Endothelial cell (in vitro differentiated cells): ENCODE data around the gene STARD10. TPM values are rescaled to one million over a fixed set of nuclear protein-coding genes. Genes with fewer than 3 reads are reported as not detected.

Experiments used
- DNase-seq: peaks from one replicate; pipeline ENCODE4 v3.0.0; 2021; ENCODE audit warnings: low spot score
- H3K27ac Mint-ChIP-seq: one replicate; pipeline ENCODE4 v1.8.0; 2021; ENCODE audit warnings: mixed read lengths, inconsistent platforms; ENCODE audit not compliant: unreplicated experiment
- H3K27me3 Mint-ChIP-seq: one replicate; pipeline ENCODE4 v1.8.0; 2021; ENCODE audit warnings: mild to moderate bottlenecking, moderate library complexity, mixed read lengths, inconsistent platforms; ENCODE audit not compliant: unreplicated experiment
- H3K36me3 Mint-ChIP-seq: one replicate; pipeline ENCODE4 v1.8.0; 2021; ENCODE audit warnings: mild to moderate bottlenecking, low read depth, mixed read lengths, inconsistent platforms; ENCODE audit not compliant: unreplicated experiment
- H3K4me1 Mint-ChIP-seq: one replicate; pipeline ENCODE4 v1.8.0; 2021; ENCODE audit warnings: mild to moderate bottlenecking, mixed read lengths, inconsistent platforms; ENCODE audit not compliant: unreplicated experiment
- H3K4me3 Mint-ChIP-seq: one replicate; pipeline ENCODE4 v1.8.0; 2021; ENCODE audit warnings: mild to moderate bottlenecking, mixed read lengths, inconsistent platforms; ENCODE audit not compliant: unreplicated experiment
- H3K9me3 Mint-ChIP-seq: one replicate; pipeline ENCODE4 v1.8.0; 2021; ENCODE audit warnings: mixed read lengths, inconsistent platforms; ENCODE audit not compliant: unreplicated experiment
- total RNA-seq: library from RNA; stranded (reverse); fragmentation: NEBNext Ultra II Directional; extraction: Animal tissue kit (Norgen Biotek cat#: 25700); gene quantifications from one replicate; pipeline ENCODE4 v1.2.1, GENCODE V29; 2021; ENCODE audit not compliant: unreplicated experiment
- TF ChIP-seq, protein P1 (sequence below): fragments of 200-600 bp; sonication (generic); IDR thresholded peaks from one replicate; pipeline ENCODE4 v1.5.0; 2021; ENCODE audit warnings: antibody characterized with exemption; ENCODE audit not compliant: unreplicated experiment

The STARD10 gene
- total RNA-seq, 1 donor from 2014 or later: 13.4 TPM

DNA sequence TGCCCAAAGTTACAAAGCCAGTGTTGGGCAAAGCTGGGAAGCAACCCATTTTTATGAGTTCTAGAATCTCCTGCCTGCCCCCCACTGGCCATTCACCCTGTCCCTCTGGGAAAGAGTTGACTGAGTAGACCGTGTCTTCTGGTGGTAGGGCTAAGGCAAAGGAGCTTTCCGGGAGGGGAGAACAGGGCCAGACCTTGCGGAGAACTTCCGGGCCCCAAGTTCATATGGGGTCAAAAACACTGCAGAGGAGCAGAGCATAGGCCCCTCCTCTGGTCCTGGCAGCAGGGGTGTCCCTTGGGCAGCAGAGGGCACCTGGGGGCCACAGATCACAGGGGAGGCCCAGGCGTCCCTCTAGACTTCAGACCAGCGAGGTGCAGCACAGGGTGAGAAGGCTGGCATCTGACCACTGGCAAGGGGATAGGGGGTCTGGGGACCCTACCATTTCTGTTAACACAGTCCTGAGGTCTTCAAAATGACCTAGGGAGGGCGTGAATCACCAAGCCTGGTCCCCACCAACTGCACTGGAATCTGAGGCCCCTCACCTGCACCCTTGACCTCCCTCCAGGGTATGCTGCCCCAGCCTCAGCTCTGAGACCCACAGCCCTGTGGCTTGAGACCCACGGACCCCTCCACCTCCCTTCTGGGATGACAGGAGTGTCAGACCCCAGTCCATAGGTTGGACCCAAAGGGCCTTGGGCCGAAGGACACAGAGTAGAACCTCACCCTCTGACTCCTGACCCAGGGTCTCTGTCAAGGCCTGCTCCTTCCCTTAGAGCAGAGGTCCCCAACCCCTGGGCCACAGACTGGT lies 40.3 kb downstream of the STARD10 start:
- no peak for DNase-seq
- TF ChIP-seq, protein P1, sequence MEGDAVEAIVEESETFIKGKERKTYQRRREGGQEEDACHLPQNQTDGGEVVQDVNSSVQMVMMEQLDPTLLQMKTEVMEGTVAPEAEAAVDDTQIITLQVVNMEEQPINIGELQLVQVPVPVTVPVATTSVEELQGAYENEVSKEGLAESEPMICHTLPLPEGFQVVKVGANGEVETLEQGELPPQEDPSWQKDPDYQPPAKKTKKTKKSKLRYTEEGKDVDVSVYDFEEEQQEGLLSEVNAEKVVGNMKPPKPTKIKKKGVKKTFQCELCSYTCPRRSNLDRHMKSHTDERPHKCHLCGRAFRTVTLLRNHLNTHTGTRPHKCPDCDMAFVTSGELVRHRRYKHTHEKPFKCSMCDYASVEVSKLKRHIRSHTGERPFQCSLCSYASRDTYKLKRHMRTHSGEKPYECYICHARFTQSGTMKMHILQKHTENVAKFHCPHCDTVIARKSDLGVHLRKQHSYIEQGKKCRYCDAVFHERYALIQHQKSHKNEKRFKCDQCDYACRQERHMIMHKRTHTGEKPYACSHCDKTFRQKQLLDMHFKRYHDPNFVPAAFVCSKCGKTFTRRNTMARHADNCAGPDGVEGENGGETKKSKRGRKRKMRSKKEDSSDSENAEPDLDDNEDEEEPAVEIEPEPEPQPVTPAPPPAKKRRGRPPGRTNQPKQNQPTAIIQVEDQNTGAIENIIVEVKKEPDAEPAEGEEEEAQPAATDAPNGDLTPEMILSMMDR: no peak
- H3K27ac Mint-ChIP-seq: no peak overlapping the region
- H3K27me3 Mint-ChIP-seq: peaks cover 8% of the 10 kb centered on the region
- peaks cover 20% of the 10 kb centered on the region for H3K36me3 Mint-ChIP-seq
- H3K4me1 Mint-ChIP-seq: peaks cover 6% of the 10 kb centered on the region
- no peak overlapping the region for H3K4me3 Mint-ChIP-seq
- H3K9me3 Mint-ChIP-seq: no peaks in the 10 kb centered on the region

DNA sequence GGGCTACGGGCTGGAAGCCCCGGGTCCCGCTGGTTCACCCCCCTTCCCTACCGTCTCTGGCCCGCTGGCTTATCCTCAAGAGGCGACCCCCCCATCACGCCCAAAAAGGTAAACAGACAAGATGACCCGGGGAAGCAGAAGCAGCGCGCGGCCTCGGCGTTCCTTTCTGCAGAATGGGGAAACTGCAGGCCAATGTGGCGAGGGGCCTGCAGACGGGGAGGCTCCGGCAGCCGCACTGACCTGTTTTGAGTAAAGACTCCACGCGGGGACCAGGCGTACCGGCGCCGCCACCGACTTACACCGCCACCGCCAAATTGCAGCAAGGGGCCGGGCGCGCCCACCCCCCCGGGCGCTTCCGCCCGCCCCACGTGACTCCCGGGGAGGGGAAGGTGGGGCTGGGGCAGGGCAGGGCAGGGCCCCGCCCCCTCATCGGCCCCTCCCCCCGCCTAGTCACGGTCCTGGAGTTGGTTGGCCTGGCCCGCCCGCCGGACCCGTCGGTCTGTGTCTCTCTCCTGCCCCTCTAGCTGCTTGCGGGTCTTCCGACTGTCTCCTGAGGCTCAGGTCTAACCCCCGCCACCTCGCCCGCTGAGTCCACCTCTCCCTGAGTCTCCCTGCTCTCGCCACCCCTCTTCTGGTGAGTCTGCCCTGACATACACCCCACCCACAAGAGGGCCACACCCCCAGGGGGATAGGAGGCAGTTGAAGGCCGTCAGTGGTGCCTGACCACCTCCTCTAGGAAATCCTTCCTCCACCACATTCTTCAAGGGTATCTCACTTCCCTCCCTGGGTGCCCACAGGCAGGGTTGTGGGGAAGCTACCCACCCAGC lies 41.5 kb downstream of the STARD10 start, which contains the start of gene ARAP1:
Gene ARAP1 (minus strand): TSS at position 321 of the 827 bp plus-strand sequence. CDS start 25,280 bp downstream, outside the sequence.
- TF ChIP-seq, protein P1: no peak
- peaks cover 6% of the 10 kb centered on the region for H3K4me1 Mint-ChIP-seq
- H3K27me3 Mint-ChIP-seq: peaks cover 10% of the 10 kb centered on the region
- H3K27ac Mint-ChIP-seq: no peak within 1 kb of the TSS
- H3K36me3 Mint-ChIP-seq: peaks cover 12% of the 10 kb centered on the region
- peak within 1 kb of the TSS; percentile 94 for H3K4me3 Mint-ChIP-seq
- H3K9me3 Mint-ChIP-seq: no peaks in the 10 kb centered on the region
- peak; percentile 59 for DNase-seq

DNA sequence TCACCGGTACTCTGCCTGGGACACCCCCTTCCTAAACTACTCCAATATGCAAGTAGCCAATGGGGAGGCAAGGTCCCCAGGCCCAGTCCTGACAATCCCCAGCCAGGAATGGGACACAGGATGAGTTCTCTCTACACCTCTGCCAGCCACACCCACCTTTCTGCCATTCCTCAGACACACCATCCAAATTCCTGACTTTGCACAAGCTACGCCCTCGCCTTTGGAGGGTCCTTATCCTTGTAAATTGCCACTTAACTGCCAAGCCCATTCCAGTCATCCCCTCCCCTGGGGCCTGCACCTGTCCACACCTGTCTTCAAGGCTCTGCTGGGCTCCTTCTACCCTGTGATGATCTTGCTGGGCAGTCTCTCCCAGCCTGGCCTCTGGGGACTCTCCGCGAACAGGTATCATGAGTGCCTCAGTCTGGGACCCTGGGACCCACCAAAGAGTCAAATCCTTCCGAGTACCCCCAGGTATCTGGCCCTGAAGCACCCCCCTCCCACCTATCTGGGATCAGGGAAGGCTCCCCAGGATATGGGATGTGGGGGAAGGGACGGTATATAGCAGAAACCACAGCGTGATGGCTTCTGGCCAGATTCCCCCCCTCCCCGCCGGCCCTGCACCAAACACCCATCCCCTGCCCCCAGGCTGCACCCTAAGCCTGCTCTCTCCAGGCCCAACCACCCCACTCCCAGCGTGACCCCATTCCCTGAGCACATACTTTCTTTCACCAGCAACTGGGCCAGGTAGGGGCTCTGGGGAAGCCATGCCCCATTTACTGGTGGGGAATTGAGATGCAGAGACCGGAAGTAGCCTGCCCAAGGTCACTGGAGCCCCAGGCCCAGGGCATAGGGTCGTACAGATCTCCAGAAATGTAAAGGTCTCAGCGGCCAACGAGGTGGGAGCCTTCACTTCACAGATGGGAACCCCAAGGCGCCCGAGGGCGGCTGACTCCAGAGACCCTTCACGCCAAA lies 42.4 kb downstream of the STARD10 start:
- peak overlapping the region; percentile 83 for H3K4me3 Mint-ChIP-seq
- no peak overlapping the region for H3K27ac Mint-ChIP-seq
- peaks cover 4% of the 10 kb centered on the region for H3K36me3 Mint-ChIP-seq

DNA sequence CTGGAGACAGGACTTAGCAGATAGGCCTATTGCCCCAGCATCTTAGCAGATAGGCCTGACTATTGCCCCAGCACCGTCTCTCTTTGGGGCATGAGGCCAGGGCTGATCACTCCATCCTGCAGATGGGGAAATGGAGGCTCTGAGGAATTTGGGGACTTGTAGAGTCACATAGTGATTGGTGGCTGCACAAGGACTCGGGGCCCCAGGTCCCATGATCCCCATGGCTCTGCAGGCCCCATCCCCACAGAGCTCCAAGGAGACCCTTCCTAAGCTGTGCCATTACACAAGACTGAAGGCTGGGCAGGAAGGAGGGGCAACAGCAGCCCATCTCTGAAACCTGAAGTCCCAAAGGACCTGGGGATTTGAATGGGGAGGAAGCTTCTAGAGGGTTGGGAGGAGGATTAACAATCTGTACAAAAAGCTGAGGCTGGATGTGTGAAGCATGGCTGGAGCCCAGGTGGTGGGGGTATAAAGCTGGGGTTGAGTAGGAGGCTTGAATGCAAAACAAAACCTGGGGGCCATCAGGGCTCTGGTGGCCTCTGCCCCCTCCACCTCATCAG lies 43.2 kb downstream of the STARD10 start:
- Mint-ChIP-seq H3K27me3 (peaks cover 10% of the 10 kb centered on the region), H3K9me3 (no peaks in the 10 kb centered on the region), H3K36me3 (peaks cover 3% of the 10 kb centered on the region), H3K27ac (no peak overlapping the region), H3K4me1 (peaks cover 6% of the 10 kb centered on the region), H3K4me3 (no peak overlapping the region)
- DNase-seq: no peak
- TF ChIP-seq, protein P1: no peak

More for the DNA sequence above, 42.4 kb downstream of the STARD10 start:
- H3K9me3 Mint-ChIP-seq: no peaks in the 10 kb centered on the region
- no peak for DNase-seq
- peaks cover 10% of the 10 kb centered on the region for H3K27me3 Mint-ChIP-seq
- peaks cover 6% of the 10 kb centered on the region for H3K4me1 Mint-ChIP-seq
- TF ChIP-seq, protein P1: no peak
